Ammon's horn (tissue), 1 donor: ENCODE results near the gene TDRD12.
"Not testable (repeated sequence)": the region's sequence is repeated elsewhere in the genome, so short reads cannot be mapped to it uniquely, and the experiment has no call there.

Experiments
- DNase-seq: peaks from one replicate; pipeline ENCODE4 v3.0.0-alpha.2; 2016; ENCODE audit warnings: low spot score

Gene TDRD12

GRCh38 chr19:32693151-32694108 is 26.1 kb upstream of the TDRD12 start:
- not testable (repeated sequence) for DNase-seq

GRCh38 chr19:32694316-32694715 is 25.3 kb upstream of the TDRD12 start:
- DNase-seq = not testable (repeated sequence)

GRCh38 chr19:32694851-32695250 is 24.7 kb upstream of the TDRD12 start:
- not testable (repeated sequence) for DNase-seq

GRCh38 chr19:32695506-32695905 is 24.1 kb upstream of the TDRD12 start:
- not testable (repeated sequence) for DNase-seq

- DNase-seq = not testable (repeated sequence)
Observed at GRCh38 chr19:32696771-32697170, 22.8 kb upstream of the TDRD12 start.

GRCh38 chr19:32700129-32700528 is 19.4 kb upstream of the TDRD12 start:
- DNase-seq = not testable (repeated sequence)

GRCh38 chr19:32702010-32702409 is 17.6 kb upstream of the TDRD12 start:
- no peak for DNase-seq

- not testable (repeated sequence) for DNase-seq
Observed at GRCh38 chr19:32704006-32704405, 15.6 kb upstream of the TDRD12 start.

GRCh38 chr19:32708457-32708856 is 11.1 kb upstream of the TDRD12 start:
- no peak for DNase-seq

GRCh38 chr19:32709032-32709431 is 10.5 kb upstream of the TDRD12 start:
- DNase-seq = no peak

GRCh38 chr19:32711747-32712146 is 7.8 kb upstream of the TDRD12 start:
- DNase-seq = no peak

- DNase-seq = not testable (repeated sequence)
Observed at GRCh38 chr19:32716203-32716602, 3.4 kb upstream of the TDRD12 start.

GRCh38 chr19:32717496-32717895 is 2.1 kb upstream of the TDRD12 start:
- no peak for DNase-seq

- peak; percentile 31 for DNase-seq
Observed at GRCh38 chr19:32718286-32718685, 1.3 kb upstream of the TDRD12 start.

- no peak for DNase-seq
Observed at GRCh38 chr19:32720216-32720935, 809 bp downstream of the TDRD12 start.

GRCh38 chr19:32720936-32721250 is 1.3 kb downstream of the TDRD12 start:
- DNase-seq = no peak

- DNase-seq = no peak
Observed at GRCh38 chr19:32735936-32736335, 16.4 kb downstream of the TDRD12 start.

GRCh38 chr19:32743021-32743420 is 23.5 kb downstream of the TDRD12 start:
- no peak for DNase-seq

- DNase-seq = no peak
Observed at GRCh38 chr19:32743447-32743846, 23.9 kb downstream of the TDRD12 start.

GRCh38 chr19:32744555-32745325 is 25.2 kb downstream of the TDRD12 start:
- no peak for DNase-seq

GRCh38 chr19:32745594-32746251 is 26.2 kb downstream of the TDRD12 start:
- DNase-seq = not testable (repeated sequence)
